ENCODE measurements around the gene CDH8.

- TF ChIP-seq CTCF (conservative IDR thresholded peaks at IDR 0.05; ENCODE audit: low read length) (no peak), EZH2phosphoT487 (IDR thresholded peaks at IDR 0.05; ENCODE audit: borderline replicate concordance, low read depth, low read length) (no peak)
Measured at GRCh38 chr16:61798741-61799140, 237.5 kb downstream of the CDH8 start.
